Keratinocyte (primary cell): Measurements from ENCODE around the gene KIAA0825.

Source experiments
- CTCF ChIP-seq, 3 experiments: IDR thresholded peaks in 1 of 3; conservative IDR thresholded peaks in 1 of 3; optimal IDR thresholded peaks in 1 of 3; 2 replicates in 2 of 3; 3 replicates in 1 of 3; pipeline versions ENCODE3 to v1.5.1; 2011; ENCODE audit warnings: low read length in 3 of 3, mild to moderate bottlenecking in 3 of 3, moderate library complexity in 2 of 3, control low read depth in 1 of 3, inconsistent platforms in 1 of 3; ENCODE audit not compliant: insufficient read depth in 2 of 3; ENCODE audit errors: extremely low read depth in 1 of 3
- EZH2 ChIP-seq: IDR thresholded peaks from one replicate; pipeline ENCODE4 v1.6.1; 2012; ENCODE audit warnings: inconsistent platforms, mild to moderate bottlenecking, low read length, moderate library complexity

GRCh38 chr5:94613583-94613982, 4.8 kb downstream of the KIAA0825 start:
- TF ChIP-seq EZH2, result no peak
- TF ChIP-seq CTCF (optimal IDR thresholded peaks at IDR 0.05 in 1 of 3, IDR thresholded peaks at IDR 0.05 in 1 of 3, conservative IDR thresholded peaks at IDR 0.05 in 1 of 3; ENCODE audit: extremely low read depth in 1 of 3, insufficient read depth in 2 of 3, low read length in 3 of 3), result peak in 1 of 3 experiments; percentile 20
